GM10266 (cell line): ENCODE measurements around the gene KRT9.
"Not testable (repeated sequence)": the region's sequence is repeated elsewhere in the genome, so short reads cannot be mapped to it uniquely, and the experiment has no call there.

Experiments
- DNase-seq: peaks from one replicate; pipeline ENCODE4 v3.0.0; 2012; ENCODE audit errors: extremely low spot score
- TF ChIP-seq, protein P1 (sequence below): IDR thresholded peaks from 2 replicates; pipeline ENCODE4 v1.5.1; 2012; ENCODE audit warnings: mild to moderate bottlenecking, low read depth; ENCODE audit not compliant: control insufficient read depth, insufficient read depth; ENCODE audit errors: missing control alignments

The KRT9 gene

DNA sequence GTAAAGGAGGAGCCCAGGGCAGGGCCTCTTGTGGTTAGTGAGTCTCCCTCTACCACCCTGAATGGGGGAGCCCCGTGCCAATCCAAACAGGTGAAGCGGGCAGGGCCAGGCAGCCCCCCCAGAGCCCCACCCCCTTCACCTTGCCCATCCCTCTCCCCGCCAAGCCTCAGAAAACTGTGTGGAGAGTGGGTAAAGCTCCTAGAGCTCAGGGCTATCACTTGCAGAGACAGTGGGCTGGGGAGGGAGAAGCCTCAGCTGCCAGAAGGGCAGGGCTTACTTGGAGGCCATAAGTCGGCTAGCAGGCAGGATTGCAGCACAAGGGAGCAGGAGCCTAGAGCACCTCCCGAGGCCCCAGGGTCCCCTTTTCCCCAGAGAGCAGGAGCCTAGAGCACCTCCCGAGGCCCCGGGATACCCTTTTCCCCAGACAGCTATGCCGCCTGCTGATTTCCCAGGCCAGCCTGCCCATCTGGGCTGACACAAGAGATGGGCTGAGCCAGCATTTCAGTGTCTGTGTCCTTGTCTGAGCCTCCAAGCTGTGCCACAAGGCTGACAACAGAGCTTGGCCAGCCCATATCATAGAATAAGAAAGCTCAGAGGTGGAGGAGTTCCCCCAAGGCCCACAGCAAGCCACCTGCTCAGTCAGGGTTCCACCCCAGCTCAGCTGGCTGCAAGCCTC lies 21.6 kb upstream of the KRT9 start:
- no peak for DNase-seq
- TF ChIP-seq, protein P1, sequence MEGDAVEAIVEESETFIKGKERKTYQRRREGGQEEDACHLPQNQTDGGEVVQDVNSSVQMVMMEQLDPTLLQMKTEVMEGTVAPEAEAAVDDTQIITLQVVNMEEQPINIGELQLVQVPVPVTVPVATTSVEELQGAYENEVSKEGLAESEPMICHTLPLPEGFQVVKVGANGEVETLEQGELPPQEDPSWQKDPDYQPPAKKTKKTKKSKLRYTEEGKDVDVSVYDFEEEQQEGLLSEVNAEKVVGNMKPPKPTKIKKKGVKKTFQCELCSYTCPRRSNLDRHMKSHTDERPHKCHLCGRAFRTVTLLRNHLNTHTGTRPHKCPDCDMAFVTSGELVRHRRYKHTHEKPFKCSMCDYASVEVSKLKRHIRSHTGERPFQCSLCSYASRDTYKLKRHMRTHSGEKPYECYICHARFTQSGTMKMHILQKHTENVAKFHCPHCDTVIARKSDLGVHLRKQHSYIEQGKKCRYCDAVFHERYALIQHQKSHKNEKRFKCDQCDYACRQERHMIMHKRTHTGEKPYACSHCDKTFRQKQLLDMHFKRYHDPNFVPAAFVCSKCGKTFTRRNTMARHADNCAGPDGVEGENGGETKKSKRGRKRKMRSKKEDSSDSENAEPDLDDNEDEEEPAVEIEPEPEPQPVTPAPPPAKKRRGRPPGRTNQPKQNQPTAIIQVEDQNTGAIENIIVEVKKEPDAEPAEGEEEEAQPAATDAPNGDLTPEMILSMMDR: no peak

DNA sequence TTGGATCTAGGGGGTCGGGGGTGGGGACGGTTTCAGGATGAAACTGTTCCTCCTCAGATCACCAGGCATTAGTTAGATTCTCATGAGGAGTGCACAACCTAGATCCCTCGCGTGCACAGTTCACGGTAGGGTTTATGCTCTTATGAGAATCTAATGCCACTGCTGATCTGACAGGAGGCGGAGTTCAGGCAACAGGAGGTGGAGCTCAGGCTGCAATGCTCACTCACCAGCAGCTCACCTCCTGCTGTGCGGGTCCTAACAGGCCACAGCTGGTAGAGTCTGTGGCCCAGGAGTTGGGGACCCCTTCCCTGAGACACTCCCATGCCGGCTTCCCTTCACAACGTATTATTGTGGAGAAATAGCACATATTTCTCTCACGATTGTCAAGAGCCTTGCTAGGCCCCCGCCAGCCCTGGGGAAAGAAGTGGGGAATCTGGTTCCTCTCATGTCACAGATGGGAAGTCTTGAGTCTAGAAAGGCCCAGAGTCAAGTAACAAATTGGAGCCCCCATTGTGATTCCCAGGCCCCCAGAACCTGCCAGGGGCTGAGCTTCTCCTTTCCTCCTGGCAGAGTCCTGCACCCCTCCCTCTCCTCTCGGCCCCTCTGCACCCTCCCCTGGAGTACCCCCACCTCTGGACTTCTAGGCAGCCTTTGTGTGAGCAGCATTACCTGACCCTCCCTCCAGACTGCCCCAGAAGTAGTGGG lies 20.9 kb upstream of the KRT9 start:
- no peak for DNase-seq
- TF ChIP-seq, protein P1: no peak

DNA sequence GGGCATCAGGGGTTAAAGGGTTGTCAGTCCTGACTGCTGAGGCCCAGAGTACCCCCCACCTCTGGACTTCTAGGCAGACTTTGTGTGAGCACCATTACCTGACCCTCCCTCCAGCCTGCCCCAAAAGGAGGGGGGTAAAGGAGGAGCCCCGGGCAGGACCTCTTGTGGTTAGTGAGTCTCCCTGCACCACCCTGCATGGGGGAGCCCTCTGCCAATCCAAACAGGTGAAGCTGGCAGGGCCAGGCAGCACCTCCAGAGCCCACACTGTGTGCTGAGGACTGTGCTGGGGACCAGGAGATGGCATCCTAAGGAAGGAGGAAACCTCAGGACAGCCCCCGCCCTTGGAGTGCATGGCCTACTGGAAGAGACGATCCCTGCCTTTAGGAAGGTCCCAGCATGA lies 17.4 kb upstream of the KRT9 start:
- no peak for DNase-seq
- TF ChIP-seq, protein P1: no peak

DNA sequence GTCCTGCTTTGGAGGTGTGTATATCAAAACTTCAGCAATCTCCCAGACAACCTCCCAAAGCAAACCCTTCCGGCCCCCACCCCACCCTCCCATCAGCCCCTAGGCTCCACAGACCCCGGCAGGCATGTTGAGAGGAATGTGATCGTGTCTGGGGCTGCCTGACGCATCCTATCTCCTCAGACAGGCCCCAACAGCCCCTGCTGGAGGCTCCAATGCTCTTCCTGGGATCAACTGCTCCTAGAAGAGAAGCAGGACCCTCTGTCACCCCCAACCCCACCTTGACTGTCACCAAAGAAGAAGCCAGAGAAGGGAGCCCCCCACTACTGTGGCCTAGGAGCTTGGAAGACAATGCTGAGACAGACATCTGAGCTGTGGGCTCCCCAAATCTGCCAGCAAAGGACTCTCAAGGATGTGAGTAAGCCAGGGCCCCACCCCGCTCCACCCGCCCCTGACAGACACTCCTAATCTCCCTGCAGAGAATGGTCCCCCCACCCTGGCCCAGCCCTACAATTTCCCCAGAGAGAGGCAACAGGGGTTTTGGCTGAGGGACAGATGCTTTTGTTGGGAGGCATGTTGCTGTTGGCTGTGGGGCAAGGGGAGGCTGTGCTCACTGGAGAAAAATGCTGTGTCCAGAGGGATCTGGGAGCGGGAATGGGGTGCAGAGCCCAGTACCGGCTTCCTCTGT lies 16.4 kb upstream of the KRT9 start:
- TF ChIP-seq, protein P1: no peak
- DNase-seq: no peak

DNA sequence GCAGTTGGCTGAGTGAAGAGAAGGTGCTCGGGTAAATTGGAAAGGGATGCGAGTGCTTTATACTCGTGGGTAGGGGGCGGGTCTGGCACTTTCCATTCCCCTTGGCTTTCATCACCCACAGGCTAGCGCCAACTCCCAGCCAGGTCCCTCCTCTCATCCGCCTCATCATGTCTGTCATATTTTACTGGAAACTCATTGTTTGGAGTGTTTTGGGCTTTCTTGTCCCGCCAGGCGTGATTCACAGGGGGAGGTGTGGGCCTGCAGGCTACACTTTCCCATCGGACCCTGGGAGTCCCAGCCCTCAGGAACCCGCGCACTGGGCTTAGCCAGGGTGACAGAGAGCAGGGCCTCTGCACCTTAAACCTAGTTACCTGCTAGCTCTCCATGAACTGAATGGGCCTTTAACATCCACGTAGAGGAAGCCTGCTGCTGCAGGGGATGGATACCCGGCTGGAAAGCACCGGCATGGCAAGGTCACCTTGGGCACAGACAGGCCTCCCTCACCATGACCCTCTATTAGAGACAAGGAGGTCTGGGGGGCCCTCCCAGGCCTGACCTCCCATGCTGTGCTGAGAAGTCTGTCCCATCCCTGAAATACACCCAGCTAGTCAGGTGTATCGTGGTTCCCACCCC lies 15.1 kb upstream of the KRT9 start, which contains the start of gene KRT14:
KRT14 (minus strand) TSS at position 33 of the 633 bp plus-strand sequence. CDS start 61 bp downstream, outside the sequence.
- DNase-seq: no peak
- TF ChIP-seq, protein P1: no peak

DNA sequence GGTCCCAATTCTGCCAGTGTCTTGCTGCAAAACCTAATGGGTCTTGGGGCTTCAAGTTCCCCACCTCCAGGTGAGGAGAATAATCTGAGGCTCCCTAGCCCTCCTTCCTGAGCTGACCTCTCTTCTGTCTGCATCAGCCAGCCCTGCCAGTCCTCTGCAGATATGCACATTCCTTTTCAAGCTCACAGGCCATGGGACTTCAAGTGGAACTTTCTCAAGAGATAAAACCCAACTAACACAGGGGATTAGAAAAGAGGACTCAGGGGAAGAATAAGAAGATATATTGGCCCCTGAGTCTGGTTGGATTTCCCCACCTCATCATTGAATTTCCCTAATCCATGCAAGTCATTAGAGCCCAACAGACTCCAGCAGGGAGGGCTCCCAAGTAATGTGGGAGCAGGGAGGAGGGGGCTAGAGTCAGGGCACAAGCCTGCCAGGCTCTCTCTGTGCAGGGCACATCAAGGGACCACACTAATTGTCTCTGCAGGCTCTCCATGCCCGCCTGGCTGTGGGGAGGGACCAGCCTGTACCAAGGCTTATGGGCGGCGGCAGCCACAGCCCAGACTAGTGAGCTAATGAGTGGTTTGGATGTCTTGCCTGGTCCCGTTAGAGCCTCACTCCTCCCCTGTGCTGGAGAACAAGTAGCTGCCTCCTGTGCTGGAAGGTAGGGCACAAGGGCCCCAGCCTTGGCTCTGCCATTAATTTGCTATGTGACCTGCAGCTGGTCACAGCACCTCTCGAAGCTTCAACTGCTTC lies 13.6 kb upstream of the KRT9 start:
- TF ChIP-seq, protein P1: no peak
- DNase-seq: no peak

DNA sequence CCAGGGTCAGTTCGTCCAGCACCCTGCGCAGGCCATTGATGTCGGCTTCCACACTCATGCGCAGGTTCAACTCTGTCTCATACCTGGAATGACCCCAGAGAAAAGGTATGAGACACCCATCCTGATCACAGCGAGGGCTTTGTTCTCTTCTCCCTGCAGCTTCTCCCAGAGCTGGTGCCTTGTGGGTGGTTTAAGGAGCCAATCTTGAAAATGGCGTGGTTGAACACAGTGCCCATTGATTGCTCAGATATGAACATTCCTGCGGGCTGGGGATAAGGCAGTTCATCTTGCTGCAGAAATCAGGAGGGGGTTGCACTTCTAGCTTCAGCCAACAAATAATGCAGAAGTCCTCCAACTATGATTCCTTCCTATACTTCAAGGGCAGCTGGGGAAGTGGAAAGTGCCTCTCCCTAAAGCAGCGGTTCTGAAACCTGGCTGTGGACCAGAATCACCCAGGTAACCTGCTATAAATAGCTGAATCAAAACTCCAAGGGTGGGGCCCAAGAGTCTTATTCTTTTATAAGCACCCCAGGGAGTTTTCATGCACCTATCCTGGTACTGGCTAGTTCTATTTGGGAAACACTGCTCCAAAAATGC lies 12.6 kb upstream of the KRT9 start:
- not testable (repeated sequence) for DNase-seq
